Measurements from ENCODE around the gene PER1.
A peak's percentile ranks its signal among the peaks of the same experiment; 100 is the strongest.
"Not testable (repeated sequence)": the region's sequence is repeated elsewhere in the genome, so short reads cannot be mapped to it uniquely, and the experiment has no call there.

The PER1 gene

DNA sequence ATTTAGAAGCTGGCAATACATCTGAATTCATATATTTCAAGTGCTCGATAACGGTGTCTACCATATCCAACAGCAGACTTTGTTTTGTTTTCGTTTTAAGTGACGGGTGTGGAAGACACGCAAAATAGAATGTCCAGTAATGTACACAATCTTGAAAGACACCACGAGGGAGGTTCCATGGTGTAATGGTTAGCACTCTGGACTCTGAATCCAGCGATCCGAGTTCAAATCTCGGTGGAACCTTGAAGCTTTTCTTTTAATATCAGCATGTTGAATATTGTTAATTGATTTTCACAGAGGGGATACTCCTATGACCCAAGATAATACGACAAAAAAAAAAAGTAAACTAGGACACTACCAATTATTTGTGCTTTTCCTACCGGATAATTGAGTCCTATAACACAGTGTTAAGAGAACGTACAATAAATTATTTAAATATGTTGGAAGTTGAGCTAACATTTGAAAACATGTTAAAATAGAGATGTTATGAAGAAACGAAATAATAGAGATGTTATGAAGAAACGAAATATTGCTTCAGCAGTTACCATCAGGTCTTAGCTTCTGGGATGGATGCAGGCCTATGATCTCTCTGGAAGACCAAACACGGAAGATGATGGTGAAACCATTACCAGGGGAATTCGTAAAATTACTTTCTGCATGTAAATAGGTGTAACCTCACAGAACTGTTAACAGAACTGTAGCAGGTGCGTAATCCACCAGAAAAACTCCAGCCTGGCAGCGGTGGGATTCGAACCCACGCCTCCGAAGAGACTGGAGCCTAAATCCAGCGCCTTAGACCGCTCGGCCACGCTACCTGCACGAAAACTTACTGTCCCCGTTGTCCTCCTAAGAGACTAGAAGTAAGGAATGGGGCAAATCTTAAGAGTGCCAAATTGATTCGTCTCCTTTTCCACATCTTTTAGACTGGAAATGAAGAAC is 32.4 kb downstream of the PER1 start:
- DNase-seq (ENCODE audit: low read depth): peak; percentile 65

DNA sequence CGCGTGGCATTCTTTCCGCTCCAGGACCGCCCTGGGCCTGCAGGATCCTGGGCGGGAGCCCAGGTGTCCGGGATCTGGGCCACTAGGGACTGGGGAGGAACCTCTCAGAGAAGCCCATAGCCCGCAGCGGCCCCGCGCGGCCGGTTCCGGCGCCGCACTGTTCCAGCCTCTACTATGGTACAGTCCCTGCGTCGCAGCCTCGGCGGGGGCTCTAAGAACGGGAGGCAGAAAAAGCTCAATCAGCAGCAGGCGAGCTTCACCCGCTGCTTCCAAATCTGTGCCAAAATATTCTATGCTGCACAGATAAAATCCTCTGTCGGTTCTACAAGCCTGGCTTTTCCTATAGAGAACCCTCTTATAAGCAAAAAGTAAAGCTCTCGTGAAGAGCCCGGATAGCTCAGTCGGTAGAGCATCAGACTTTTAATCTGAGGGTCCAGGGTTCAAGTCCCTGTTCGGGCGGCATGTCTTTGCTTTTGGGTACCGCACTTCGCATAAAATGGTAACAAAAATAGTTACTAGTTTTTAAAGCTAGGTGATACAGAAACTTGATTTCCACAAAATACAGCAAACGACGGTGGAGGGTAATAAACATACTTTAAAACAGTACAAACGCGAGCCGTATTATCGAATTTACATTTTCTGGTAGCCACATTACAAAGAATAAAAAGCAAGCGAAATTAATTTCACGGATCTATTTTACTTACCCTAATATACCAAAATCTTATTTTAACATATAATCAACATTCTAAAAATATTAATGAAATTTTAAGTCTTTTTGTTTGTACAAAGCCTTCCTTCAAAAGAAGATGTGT is 33.2 kb downstream of the PER1 start:
- DNase-seq (ENCODE audit: low read depth): peak; percentile 71

GRCh38 chr17:8117980-8118768 is 34.0 kb downstream of the PER1 start, which contains the start of gene ALOXE3:
ALOXE3 (minus strand) TSS chr17:8118514; CDS start chr17:8117990, 524 bp downstream.
- DNase-seq (ENCODE audit: low read depth): no peak

DNA sequence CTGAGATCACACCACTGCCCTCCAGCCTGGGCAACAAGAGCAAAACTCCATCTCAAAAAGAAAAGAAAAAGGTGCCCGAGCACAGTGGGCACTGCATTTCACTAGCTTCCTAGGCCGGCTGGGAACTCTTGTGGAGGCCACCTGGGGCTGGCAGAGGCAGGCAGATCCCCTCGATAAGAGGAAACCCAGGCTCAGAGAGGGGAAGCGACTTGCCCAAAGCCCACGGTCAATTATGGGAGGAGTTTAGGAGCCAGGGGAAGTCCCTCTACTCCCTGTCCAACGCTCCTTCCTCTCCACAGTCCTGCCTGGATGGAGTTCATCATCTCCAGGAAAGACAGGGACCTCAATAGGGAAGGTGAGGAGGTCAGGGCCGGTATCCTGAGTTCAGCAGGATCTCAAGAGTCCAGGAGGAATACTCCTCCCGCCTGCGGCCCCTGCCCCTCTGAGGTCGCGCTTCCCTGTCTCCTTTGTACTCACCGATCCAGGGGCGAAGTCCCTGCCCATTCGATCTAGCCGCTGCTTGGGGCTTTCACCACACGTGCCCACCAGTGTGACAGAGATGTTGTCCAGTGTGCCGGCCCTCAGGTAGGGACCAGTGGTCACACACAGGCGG is 34.7 kb downstream of the PER1 start:
- DNase-seq (ENCODE audit: low read depth): no peak

- DNase-seq (ENCODE audit: low read depth): no peak
These were observed 35.4 kb downstream of the PER1 start for GRCh38 chr17:8116776-8117175.

DNA sequence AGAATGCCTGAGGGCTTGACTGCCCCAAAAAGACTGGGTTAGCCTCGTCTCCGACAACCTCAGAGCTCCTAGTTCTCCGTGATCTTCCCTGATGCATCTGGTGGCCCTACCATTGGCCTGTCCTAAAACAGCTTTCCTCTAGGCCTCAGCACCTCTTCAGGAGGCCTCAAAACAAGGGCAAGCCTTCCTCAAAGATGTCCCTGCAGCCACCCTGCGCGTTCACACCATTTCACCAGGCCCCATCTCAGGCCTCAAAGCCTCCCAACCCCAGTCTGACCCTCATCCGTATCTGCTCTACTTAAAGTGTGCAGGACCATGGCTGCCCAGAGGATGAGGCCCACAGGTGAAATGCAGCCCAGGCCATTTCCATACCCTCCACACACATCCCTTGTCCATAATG is 41.3 kb downstream of the PER1 start:
- no peak for DNase-seq (ENCODE audit: low read depth)

GRCh38 chr17:8110456-8110804 is 41.8 kb downstream of the PER1 start:
- no peak for DNase-seq (ENCODE audit: low read depth)

DNA sequence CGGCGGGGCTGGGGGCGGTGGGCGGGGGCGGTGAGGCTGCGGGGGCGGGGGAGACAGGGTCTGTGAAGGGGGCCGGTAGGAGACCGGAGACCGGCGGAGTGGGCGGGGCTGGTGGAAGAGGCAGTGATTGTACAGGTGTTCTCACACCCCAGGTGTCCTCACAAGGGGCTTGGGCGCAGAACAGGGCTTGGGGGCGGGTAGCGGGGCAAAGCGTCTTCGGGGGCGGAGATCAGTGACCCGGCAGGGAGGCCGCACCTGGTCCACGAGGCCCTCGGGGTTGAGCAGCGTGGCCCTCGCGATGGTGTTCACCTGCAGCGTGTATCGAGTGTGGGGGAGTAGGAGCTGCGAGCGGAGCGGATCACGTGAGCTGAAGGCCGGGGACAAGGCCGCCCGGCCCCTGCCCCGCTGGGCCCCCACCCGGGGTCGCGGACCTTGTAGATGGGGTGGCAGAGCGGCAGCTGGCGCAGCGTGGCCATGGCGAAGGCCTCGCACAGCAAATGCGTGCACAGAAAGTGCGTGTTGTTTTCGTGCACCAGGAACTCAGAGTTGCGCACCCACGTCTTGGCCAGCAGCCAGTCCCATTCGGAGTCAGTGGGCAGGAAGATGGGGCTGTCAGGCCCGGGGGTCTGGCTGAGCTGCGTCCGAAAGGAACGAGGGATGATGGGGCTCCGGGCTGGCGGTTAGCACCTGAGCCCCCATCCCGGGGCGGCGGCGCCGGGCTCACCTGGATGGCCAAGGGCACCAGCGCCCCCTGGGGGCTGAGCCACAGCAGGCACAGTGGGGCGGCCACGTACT is 42.3 kb downstream of the PER1 start:
- peak; percentile 65 for DNase-seq (ENCODE audit: low read depth)

- DNase-seq (ENCODE audit: low read depth): no peak
These were observed 43.1 kb downstream of the PER1 start for GRCh38 chr17:8108972-8109660.

GRCh38 chr17:8106980-8107379 is 45.2 kb downstream of the PER1 start:
- not testable (repeated sequence) for DNase-seq (ENCODE audit: low read depth)

- no peak for DNase-seq (ENCODE audit: low read depth)
These were observed 46.2 kb downstream of the PER1 start for GRCh38 chr17:8105957-8106398.

DNA sequence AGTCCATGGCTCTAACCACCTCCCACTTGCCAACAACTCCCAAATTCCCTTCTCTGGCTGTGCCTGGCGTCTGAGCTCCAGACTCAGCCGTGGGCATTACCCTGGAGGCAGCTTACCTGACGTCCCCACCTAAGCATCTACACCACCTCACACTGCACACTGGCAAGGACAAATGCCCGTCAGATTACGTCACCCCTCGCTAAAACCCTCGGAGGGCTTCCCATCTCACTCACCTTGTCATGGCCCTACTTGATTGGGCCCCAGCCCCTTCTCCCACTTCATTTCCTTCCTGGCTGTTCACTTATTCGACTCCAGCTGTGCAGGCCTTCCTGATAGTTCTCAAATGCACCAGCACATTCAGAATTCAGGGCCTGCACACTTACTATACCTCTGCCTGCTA is 47.3 kb downstream of the PER1 start:
- DNase-seq (ENCODE audit: low read depth): no peak

DNA sequence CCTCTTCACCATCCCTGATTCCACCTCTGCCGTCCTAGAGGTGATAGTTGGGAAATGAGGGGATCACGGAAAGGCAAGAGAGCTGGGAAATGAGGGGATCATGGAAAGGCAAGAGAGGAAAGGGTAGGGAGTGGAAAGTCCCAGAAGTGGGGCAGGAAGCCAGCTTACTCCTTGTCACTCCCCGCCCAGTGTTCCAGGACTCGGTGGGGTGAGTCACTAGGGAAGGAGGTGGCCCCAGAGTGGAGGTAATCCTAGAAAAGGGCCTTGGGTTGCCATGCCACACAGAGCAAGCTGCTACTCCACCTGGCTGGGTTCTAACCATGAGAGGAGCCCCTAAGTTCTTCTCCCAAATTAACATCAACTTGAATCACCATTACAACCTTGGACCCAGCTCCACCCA is 48.7 kb downstream of the PER1 start:
- no peak for DNase-seq (ENCODE audit: low read depth)

- no peak for DNase-seq (ENCODE audit: low read depth)
These were observed 50.5 kb downstream of the PER1 start for GRCh38 chr17:8101721-8102120.

DNA sequence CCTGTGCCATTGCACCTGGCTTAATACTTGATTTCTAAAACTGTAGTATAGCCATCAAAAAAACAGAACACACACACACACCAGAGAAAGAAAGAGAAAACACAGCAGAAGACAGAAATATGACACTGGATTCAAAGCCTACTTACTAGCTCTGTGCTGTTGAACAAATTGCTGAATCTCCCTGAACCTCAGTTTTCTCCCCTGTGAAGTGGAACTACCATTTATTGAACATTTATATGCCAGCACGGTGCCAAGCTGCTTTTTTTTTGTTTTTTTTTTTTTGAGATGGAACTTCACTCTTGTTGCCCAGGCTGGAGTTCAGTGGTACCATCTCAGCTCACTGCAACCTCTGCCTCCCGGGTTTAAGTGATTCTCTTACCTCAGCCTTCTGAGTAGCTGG is 51.4 kb downstream of the PER1 start:
- DNase-seq (ENCODE audit: low read depth): no peak

- no peak for DNase-seq (ENCODE audit: low read depth)
These were observed 52.1 kb downstream of the PER1 start for GRCh38 chr17:8100111-8100510.

GRCh38 chr17:8096541-8096940 is 55.7 kb downstream of the PER1 start:
- DNase-seq (ENCODE audit: low read depth): no peak

DNA sequence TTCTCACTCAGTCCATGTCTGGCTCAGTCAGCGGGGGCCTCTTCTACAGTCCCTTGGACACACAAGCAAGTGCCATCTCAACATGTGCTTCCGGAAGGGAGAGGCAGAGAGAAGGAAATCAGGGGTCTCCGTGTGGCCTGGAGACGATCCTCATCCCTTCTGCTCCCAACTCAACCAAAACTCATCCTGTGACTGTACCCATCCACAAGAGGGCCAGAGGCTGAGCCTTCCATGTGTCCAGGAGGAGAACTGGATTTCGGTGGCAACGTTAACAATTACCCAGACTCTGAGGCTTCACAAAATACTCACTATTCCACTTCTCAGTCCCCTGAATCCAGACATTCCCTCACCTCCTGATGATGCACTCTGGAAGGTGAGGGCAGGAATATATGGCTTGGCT is 56.8 kb downstream of the PER1 start:
- no peak for DNase-seq (ENCODE audit: low read depth)

DNA sequence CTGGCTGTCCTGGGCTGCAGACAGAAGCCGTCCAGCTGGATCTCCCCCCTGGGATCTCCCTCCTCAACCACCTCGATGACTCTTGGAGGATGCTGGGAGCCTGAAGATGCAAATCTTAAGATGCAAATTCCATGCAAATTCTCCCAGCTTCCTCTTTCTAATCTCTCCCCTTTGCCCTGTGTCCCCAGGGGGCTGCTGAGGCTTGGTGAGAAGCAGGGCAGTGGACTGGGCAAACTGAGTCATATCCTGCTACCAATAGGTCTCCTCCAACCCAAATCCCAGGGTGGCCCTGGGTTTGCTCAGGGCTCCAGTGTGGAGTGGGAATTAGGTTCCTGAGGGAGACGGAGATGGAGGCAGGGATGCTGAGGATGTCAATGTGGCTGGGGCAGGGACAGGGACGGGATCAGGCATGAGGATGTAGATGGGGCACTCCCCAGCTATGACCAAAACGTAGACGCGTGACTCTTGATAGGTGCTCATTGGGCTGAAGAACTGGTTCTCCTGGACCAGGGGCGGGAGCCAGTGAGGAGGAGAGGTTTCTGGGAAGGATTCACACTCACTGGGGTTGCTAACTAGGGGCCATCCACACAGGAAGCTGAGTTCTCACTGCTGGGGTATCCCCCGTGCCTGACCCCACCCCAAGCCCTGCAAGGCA is 61.0 kb downstream of the PER1 start:
- no peak for DNase-seq (ENCODE audit: low read depth)

All from stimulated activated CD8-positive, alpha-beta memory T cell treated with anti-CD3 and anti-CD28 coated beads, Interleukin-12 subunit alpha, Interleukin-12 subunit beta, amount 100 ng/mL, for 1 hour (primary cell).